ENCODE results near the gene SPZ1.
"Not testable (repeated sequence)": the region's sequence is repeated elsewhere in the genome, so short reads cannot be mapped to it uniquely, and the experiment has no call there.

Gene SPZ1

DNA sequence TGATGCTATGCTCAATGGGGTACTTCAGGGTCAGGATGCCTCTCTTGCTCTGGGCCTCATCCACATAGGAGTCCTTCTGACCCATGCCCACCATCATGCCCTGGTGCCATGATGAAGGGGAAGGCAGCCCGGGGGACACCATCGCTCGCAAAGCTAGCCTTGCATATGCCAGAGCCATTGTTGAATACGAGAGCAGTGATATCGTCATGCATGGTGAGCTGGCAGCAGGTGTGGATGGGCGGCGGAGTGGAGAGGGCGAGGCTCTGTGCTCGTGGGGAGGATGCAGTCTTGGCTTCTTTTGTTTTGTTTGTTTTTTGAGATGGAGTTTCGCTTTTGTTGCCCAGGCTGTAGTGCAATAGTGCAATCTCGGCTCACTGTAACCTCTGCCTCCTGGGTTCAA, 17.2 kb upstream of the SPZ1 start:
- no peak overlapping the region for H3K9ac ChIP-seq (ENCODE audit: low read depth, low read length)
- H3K9me3 ChIP-seq (ENCODE audit: control insufficient read depth, insufficient read depth, low read length) = no peaks in the 10 kb centered on the region
- H3K4me1 ChIP-seq (ENCODE audit: insufficient read depth, low read length) = peaks cover 6% of the 10 kb centered on the region
- H3K36me3 ChIP-seq (ENCODE audit: insufficient read depth, low read length) = no peaks in the 10 kb centered on the region

DNA sequence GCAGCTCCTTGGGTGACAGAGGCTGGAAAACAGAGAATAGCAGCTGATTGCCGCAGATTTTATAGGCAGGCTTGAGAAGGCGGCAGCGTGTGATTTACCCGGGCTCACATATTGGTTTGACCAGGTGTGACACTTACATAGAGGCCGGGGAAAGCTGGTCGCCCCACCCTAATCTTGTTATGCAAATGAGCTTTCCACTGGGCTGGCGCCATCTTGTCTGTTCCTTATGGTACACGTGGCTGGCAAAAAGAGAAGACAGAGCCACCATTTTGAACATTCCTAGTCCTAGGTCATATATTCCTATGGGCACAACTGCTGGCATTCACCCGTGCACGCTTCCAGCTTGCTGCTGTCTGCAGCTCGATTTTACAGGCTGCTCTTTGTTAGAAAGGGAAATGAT, 11.3 kb upstream of the SPZ1 start:
- H3K4me1 ChIP-seq (ENCODE audit: insufficient read depth, low read length) = peaks cover 6% of the 10 kb centered on the region
- no peak overlapping the region for H3K9ac ChIP-seq (ENCODE audit: low read depth, low read length)
- no peaks in the 10 kb centered on the region for H3K36me3 ChIP-seq (ENCODE audit: insufficient read depth, low read length)
- H3K9me3 ChIP-seq (ENCODE audit: control insufficient read depth, insufficient read depth, low read length) = peaks cover 9% of the 10 kb centered on the region

DNA sequence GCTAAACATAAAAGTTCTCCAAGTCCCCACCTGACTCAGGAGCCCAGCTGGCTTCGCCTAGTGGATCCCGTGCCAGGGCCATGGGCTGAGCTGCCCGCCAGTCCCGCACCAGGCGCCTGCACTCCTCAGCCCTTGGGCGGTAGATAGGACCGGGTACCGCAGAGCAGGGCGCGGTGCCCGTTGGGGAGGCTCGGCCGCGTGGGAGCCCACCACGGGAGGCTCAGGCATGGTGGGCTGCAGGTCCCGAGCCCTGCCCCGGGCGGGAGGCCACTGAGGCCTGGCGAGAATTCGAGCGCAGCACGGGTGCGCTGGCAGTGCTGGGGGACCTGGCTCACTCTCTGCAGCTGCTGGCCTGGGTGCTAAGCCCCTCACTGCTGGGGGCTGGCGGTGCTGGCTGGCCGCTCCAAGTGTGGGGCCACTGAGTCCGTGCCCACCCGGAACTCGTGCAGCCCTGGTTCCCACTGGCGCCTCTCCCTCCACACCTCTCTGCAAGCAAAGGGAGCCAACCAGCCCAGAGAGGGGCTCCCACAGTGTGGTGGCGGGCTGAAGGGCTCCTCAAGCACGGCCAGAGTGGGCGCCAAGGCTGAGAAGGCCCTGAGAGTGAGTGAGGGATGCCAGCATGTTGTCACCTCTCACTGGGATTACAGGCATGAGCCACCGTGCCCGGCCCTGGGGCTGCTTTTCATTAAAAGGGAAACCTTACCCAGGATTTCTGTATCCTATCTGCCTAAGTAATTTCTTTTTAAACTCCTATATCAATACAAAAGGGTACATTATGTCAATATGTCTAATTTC, 9.7 kb upstream of the SPZ1 start:
- Histone ChIP-seq H3K4me1 (ENCODE audit: insufficient read depth, low read length) (no peaks in the 10 kb centered on the region), H3K9ac (ENCODE audit: low read depth, low read length) (no peak overlapping the region), H3K36me3 (ENCODE audit: insufficient read depth, low read length) (no peaks in the 10 kb centered on the region), H3K9me3 (ENCODE audit: control insufficient read depth, insufficient read depth, low read length) (peaks cover 9% of the 10 kb centered on the region)

DNA sequence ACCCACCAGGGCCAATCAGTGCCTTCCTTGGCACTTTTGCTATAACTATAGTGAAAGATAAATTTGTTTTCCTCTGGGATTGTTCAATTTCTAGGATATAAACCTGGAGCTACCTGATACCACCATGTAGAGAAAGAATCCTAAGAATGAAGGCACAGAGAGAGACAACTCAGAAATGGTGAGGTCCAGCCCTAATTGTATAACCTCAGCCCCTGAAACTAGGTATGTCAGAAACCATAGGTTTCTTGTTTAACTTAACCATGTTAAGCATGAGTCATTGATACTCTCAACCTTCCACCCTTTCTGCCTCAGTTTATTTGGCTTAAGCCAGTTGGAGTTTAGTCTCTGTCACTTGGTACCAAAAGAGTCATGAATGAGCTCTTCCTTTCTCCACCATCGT, 4.6 kb upstream of the SPZ1 start:
- H3K36me3 ChIP-seq (ENCODE audit: insufficient read depth, low read length) = no peaks in the 10 kb centered on the region
- H3K9me3 ChIP-seq (ENCODE audit: control insufficient read depth, insufficient read depth, low read length) = peaks cover 3% of the 10 kb centered on the region
- no peak overlapping the region for H3K9ac ChIP-seq (ENCODE audit: low read depth, low read length)
- no peaks in the 10 kb centered on the region for H3K4me1 ChIP-seq (ENCODE audit: insufficient read depth, low read length)

DNA sequence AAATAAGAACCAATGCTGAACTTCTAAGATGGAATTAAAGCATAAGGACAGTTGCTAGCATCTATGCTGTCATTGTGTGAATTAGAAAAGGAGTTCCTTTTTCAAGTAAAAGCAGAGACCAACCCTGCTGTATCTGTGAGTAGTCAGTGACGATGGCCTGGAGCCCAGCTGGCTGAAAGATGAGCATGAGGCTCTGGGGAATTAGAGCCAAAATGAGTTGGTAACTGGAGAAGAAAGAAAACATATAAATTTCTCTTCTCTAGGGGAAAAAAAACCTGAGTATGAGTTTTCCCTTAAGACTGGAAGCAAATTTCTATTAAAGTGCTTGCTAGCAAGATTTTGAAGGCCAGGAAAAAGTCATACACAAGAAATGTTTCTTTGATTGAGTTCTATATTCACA, 1.6 kb upstream of the SPZ1 start:
- Histone ChIP-seq H3K36me3 (ENCODE audit: insufficient read depth, low read length) (no peaks in the 10 kb centered on the region), H3K9ac (ENCODE audit: low read depth, low read length) (no peak overlapping the region), H3K4me1 (ENCODE audit: insufficient read depth, low read length) (no peaks in the 10 kb centered on the region), H3K9me3 (ENCODE audit: control insufficient read depth, insufficient read depth, low read length) (no peaks in the 10 kb centered on the region)

DNA sequence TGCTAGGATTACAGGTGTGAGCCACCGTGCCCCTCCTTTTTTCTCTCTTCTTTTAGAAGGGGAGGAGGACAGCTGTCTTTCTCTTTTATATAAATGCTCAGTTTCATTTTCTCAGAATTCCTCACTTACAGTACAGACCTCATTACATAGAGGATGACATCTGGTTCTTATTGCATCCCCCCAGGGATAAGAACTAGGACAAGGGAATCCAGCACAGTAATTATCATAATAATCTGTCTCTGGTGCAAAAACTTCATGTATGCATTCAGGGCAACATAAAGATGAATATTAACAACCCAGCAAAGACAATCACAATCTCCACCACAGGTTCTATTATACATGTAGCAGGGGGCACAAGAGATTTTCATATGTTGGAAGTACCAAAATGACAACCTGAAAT, 5.1 kb downstream of the SPZ1 start:
- H3K9me3 ChIP-seq (ENCODE audit: control insufficient read depth, insufficient read depth, low read length) = no peaks in the 10 kb centered on the region
- H3K9ac ChIP-seq (ENCODE audit: low read depth, low read length) = no peak overlapping the region
- H3K4me1 ChIP-seq (ENCODE audit: insufficient read depth, low read length) = no peaks in the 10 kb centered on the region
- no peaks in the 10 kb centered on the region for H3K36me3 ChIP-seq (ENCODE audit: insufficient read depth, low read length)

DNA sequence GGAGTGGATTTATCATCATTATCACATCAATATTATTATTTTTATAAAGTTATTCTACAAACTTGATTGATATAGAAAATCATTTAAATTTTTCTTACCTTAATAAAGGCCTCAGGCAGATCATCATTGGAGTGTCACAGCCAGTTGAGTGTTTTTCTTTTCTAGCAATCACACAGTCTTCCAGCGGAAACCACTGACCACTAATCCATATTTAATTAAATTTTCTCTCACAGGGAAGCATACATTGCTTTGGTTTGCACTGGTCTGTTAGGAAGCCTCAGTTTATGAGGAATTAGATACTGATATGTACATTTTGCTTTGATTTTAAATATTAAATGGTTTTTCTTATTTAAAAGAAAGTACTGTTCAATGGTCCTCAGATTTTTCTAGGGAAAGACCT, 6.7 kb downstream of the SPZ1 start:
- H3K9ac ChIP-seq (ENCODE audit: low read depth, low read length) = no peak overlapping the region
- no peaks in the 10 kb centered on the region for H3K4me1 ChIP-seq (ENCODE audit: insufficient read depth, low read length)
- H3K36me3 ChIP-seq (ENCODE audit: insufficient read depth, low read length) = no peaks in the 10 kb centered on the region
- H3K9me3 ChIP-seq (ENCODE audit: control insufficient read depth, insufficient read depth, low read length) = no peaks in the 10 kb centered on the region

DNA sequence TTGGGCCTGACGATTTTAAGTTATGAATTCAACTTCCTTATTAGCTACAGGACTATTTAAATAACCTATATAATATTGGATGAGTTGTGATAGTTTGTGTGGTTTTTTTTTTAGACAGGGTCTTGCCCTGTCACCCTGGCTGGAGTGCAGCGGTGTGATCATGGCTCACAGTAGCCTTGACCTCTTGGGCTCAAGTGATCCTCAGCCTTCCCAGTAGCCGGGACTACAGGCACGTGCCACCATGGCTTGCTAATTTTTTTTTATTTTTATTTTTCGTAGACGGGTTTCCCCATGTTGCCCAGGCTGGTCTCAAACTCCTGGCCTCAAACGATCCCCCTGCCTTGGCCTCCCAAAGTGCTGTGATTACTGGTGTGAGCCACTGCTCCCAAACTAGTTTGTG, 17.6 kb downstream of the SPZ1 start:
- Histone ChIP-seq H3K9me3 (ENCODE audit: control insufficient read depth, insufficient read depth, low read length) (no peaks in the 10 kb centered on the region), H3K9ac (ENCODE audit: low read depth, low read length) (no peak overlapping the region), H3K36me3 (ENCODE audit: insufficient read depth, low read length) (no peaks in the 10 kb centered on the region), H3K4me1 (ENCODE audit: insufficient read depth, low read length) (no peaks in the 10 kb centered on the region)

DNA sequence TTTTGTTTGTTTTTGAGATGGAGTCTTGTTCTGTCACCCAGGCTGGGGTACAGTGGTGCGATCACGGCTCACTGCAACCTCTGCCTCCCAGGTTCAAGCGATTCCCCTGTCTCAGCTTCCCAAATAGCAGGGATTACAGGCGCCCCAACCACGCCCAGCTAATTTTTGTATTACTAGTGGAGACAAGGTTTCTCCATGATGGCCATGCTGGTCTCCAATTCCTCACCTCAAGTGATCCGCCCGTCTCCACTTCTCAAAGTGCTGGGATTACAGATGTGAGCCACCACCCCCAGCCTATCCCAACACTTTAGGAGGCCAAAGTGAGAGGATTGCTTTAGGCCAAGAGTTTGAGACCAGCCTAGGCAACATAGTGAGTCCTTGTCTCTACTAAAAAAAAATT, 19.3 kb downstream of the SPZ1 start:
- no peaks in the 10 kb centered on the region for H3K36me3 ChIP-seq (ENCODE audit: insufficient read depth, low read length)
- no peaks in the 10 kb centered on the region for H3K4me1 ChIP-seq (ENCODE audit: insufficient read depth, low read length)
- no peaks in the 10 kb centered on the region for H3K9me3 ChIP-seq (ENCODE audit: control insufficient read depth, insufficient read depth, low read length)
- H3K9ac ChIP-seq (ENCODE audit: low read depth, low read length) = no peak overlapping the region

DNA sequence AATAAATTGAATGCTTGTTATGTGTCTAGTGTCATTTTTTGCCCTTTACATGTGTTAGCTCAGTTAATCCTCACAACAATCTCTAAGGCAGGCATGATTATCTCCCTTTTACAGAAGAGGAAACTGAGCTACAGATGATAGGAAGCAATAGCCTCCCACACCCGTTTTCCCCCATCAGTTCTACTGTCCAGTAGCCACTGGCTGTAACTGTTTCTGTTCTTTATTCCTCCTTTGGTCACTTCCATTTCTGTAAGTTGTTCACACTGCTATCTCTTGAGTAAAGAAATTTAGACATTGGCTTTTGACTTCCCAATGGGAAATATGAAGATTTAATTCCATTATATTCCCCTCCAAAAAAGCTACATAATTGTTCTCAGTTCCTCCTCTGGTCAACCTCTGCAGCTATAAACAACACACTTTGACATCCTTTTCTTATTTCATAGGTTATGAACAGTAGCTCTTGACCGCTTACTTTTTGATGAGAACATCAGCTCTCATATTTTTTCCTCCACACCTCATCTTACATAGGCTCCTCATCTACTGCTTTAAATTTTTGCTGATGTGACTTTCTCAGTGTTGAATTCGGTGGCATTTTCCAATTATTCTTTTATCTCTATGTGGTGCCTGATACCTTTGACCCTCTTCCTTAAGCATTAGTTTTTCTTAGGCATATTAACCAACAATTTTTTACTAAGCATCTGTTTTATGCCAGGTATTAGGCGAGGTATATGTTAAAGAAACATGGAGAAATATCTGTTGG, 21.4 kb downstream of the SPZ1 start:
- H3K36me3 ChIP-seq (ENCODE audit: insufficient read depth, low read length) = no peaks in the 10 kb centered on the region

DNA sequence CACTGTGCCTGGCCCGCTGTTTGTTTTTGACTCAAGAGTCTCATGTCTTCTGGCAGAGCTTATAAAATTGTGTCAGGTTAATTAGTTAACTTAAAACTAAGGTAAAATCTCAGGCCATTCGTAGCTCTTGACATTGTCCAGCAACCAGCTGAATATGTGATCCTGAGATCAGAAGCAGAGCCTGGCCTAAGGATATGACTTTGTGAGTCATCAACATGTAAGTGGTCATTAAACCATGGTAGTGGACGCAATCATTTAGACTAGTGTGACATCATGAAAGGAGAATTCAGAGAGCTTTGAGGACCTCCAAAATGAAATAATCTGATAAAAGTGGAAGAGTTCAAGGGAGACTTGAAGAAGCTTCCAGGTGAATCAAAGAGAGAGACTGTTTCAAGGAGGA, 23.3 kb downstream of the SPZ1 start:
- Histone ChIP-seq H3K36me3 (ENCODE audit: insufficient read depth, low read length) (no peaks in the 10 kb centered on the region), H3K9me3 (ENCODE audit: control insufficient read depth, insufficient read depth, low read length) (no peaks in the 10 kb centered on the region), H3K9ac (ENCODE audit: low read depth, low read length) (no peak overlapping the region), H3K4me1 (ENCODE audit: insufficient read depth, low read length) (no peaks in the 10 kb centered on the region)

More for the DNA sequence above, 21.4 kb downstream of the SPZ1 start:
- no peaks in the 10 kb centered on the region for H3K9me3 ChIP-seq (ENCODE audit: control insufficient read depth, insufficient read depth, low read length)
- no peaks in the 10 kb centered on the region for H3K4me1 ChIP-seq (ENCODE audit: insufficient read depth, low read length)
- no peak overlapping the region for H3K9ac ChIP-seq (ENCODE audit: low read depth, low read length)

DNA sequence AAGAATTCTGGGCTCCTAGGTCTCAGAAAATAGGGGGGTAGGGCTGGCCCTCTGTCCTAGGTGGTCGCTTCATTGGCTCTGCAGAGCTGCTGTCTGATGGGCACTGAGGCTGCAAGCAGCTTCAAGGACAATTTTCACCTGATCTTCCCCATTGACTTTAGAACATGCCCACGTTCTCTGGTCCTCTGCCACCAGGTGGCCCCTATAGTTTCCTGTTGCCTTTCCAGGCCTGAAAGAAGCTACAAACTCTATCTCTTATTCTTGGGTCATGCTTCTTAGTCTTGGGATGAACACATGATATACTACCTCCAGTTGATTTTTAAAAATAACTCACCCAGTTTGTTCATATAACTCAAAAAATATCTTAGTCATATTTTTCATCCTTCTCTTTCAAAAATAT, 26.3 kb downstream of the SPZ1 start:
- Histone ChIP-seq H3K9ac (ENCODE audit: low read depth, low read length) (no peak overlapping the region), H3K4me1 (ENCODE audit: insufficient read depth, low read length) (no peaks in the 10 kb centered on the region), H3K9me3 (ENCODE audit: control insufficient read depth, insufficient read depth, low read length) (no peaks in the 10 kb centered on the region), H3K36me3 (ENCODE audit: insufficient read depth, low read length) (no peaks in the 10 kb centered on the region)

DNA sequence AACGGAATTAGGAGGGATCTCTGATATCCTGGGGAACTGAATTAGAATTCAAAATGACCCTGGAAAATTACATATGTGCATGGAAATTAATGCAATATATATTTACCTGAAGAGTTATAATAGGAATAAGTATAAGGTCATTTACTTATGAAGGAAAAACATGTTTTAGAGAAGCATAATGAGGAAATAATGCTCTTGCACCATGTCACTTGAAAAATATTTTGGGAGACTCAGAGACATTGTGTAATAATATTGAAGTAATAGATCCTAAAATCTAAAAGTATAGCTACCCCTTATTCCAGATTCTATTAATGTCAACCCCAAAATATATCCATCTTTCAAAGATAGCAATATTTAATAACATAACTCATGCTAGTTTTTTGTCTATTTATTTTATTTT, 28.4 kb downstream of the SPZ1 start:
- H3K9ac ChIP-seq (ENCODE audit: low read depth, low read length) = no peak overlapping the region
- no peaks in the 10 kb centered on the region for H3K36me3 ChIP-seq (ENCODE audit: insufficient read depth, low read length)

DNA sequence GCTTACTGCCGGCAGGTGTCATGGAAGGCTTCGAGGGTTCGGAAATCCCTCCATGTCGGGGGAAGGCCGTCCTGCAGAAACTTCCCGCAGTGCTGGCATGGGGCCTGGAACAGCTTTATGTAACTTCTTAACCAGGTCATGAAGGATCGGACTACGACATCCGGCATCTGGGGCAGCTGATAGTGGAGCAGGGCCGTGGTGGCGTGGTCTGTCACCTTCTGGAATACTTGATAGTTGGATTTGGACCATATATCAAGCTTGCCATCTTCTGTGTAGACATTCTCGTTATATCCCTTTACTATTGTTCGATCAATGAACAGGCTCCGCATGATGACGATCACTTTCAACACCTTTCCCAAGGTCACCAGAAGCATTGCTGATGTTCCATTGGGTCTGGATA, 31.2 kb downstream of the SPZ1 start:
- H3K4me1 ChIP-seq (ENCODE audit: insufficient read depth, low read length); H3K9me3 ChIP-seq (ENCODE audit: control insufficient read depth, insufficient read depth, low read length); H3K36me3 ChIP-seq (ENCODE audit: insufficient read depth, low read length); H3K9ac ChIP-seq (ENCODE audit: low read depth, low read length): not testable (repeated sequence)

More for the DNA sequence above, 28.4 kb downstream of the SPZ1 start:
- no peaks in the 10 kb centered on the region for H3K4me1 ChIP-seq (ENCODE audit: insufficient read depth, low read length)
- no peaks in the 10 kb centered on the region for H3K9me3 ChIP-seq (ENCODE audit: control insufficient read depth, insufficient read depth, low read length)

DNA sequence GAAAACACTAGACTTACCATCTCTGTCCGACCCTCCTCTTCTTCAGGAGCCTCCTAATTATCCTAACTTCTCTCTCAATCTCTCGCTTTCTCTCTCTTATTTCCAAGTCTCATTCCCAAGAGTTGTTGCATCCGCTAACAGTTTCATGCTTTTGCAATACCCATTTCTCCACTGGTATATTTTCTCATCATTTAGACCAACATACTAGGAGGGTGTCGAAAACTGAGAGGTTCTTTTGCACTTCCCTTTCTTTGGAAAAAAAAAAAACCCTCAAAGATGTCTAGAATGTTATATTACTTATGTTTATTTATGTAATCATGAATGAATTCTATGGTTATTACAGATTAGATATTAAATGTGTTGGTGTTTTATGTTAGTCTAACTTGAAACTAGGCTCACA, 35.9 kb downstream of the SPZ1 start:
- Histone ChIP-seq H3K9me3 (ENCODE audit: control insufficient read depth, insufficient read depth, low read length) (no peaks in the 10 kb centered on the region), H3K36me3 (ENCODE audit: insufficient read depth, low read length) (no peaks in the 10 kb centered on the region), H3K9ac (ENCODE audit: low read depth, low read length) (no peak overlapping the region), H3K4me1 (ENCODE audit: insufficient read depth, low read length) (no peaks in the 10 kb centered on the region)

All from ES-I3 (cell line).